HG02981 (cell line): Measurements from ENCODE around the gene DYRK3.
"Not testable (repeated sequence)": the region's sequence is repeated elsewhere in the genome, so short reads cannot be mapped to it uniquely, and the experiment has no call there.

Source experiments
- ATAC-seq: cut with Tn5 transposase; IDR thresholded peaks from one replicate; pipeline ENCODE4 v1.9.1; 2021; ENCODE audit warnings: mild to moderate bottlenecking, moderate library complexity; ENCODE audit not compliant: unreplicated experiment

The DYRK3 gene

GRCh38 chr1:206628916-206629315 lies 6.4 kb upstream of the DYRK3 start:
- no peak for ATAC-seq

- no peak for ATAC-seq
Measured at GRCh38 chr1:206631085-206631509, 4.2 kb upstream of the DYRK3 start.

- no peak for ATAC-seq
Measured at GRCh38 chr1:206633708-206634121, 1.6 kb upstream of the DYRK3 start.

- no peak for ATAC-seq
Measured at GRCh38 chr1:206634365-206635079, 814 bp upstream of the DYRK3 start.

- no peak for ATAC-seq
Measured at GRCh38 chr1:206635978-206636345, 626 bp downstream of the DYRK3 start.

GRCh38 chr1:206636671-206637070 lies 1.3 kb downstream of the DYRK3 start:
- ATAC-seq = no peak

- ATAC-seq = no peak
Measured at GRCh38 chr1:206637605-206638004, 2.3 kb downstream of the DYRK3 start.

- not testable (repeated sequence) for ATAC-seq
Measured at GRCh38 chr1:206642074-206642473, 6.7 kb downstream of the DYRK3 start.

- ATAC-seq = no peak
Measured at GRCh38 chr1:206643118-206643698, 7.9 kb downstream of the DYRK3 start.

GRCh38 chr1:206646504-206646903 lies 11.2 kb downstream of the DYRK3 start:
- ATAC-seq = no peak

GRCh38 chr1:206647224-206647623 lies 11.9 kb downstream of the DYRK3 start:
- no peak for ATAC-seq

GRCh38 chr1:206649261-206649921 lies 14.1 kb downstream of the DYRK3 start:
- ATAC-seq = no peak

- ATAC-seq = no peak
Measured at GRCh38 chr1:206651014-206651413, 15.7 kb downstream of the DYRK3 start.

- no peak for ATAC-seq
Measured at GRCh38 chr1:206651958-206652890, 16.9 kb downstream of the DYRK3 start.

GRCh38 chr1:206653715-206654459 lies 18.6 kb downstream of the DYRK3 start:
- ATAC-seq = no peak

GRCh38 chr1:206654828-206655227 lies 19.5 kb downstream of the DYRK3 start:
- no peak for ATAC-seq

GRCh38 chr1:206655471-206655882 lies 20.1 kb downstream of the DYRK3 start:
- no peak for ATAC-seq

- no peak for ATAC-seq
Measured at GRCh38 chr1:206656936-206657335, 21.6 kb downstream of the DYRK3 start.

- ATAC-seq = no peak
Measured at GRCh38 chr1:206657751-206658150, 22.4 kb downstream of the DYRK3 start.

GRCh38 chr1:206658264-206658980 lies 23.1 kb downstream of the DYRK3 start:
- ATAC-seq = no peak
